Peyer's patch (tissue), 4 donors: ENCODE results near the gene HS3ST5. TPM values are rescaled to one million over a fixed set of nuclear protein-coding genes. Genes with fewer than 3 reads are reported as not detected.

ENCODE experiments used
- DNase-seq, 3 donors: peaks; one replicate each; pipeline ENCODE4 v3.0.0-alpha.2; 2017 to 2019
- H3K27ac ChIP-seq, 4 donors: fragments of 200-600 bp; sonication (generic); one replicate each; pipeline ENCODE4 v1.5.1; 2016 to 2019
- H3K27me3 ChIP-seq, 2 donors: fragments of 200-600 bp; sonication (generic); one replicate each; pipeline ENCODE4 v1.5.1; 2019
- H3K36me3 ChIP-seq, 3 donors: fragments of 200-600 bp; sonication (generic); one replicate each; pipeline ENCODE4 v1.5.1; 2016 to 2019
- H3K4me1 ChIP-seq, 4 donors: fragments of 200-600 bp; sonication (generic); one replicate each; pipeline ENCODE4 v1.5.1; 2016 to 2019
- H3K4me3 ChIP-seq, 4 donors: fragments of 200-600 bp; sonication (generic); 1 replicate in 3 of 4; 2 replicates in 1 of 4; pipeline ENCODE4 v1.5.1; 2016 to 2019; ENCODE audit warnings: mild to moderate bottlenecking in 1 of 4
- H3K9me3 ChIP-seq, 4 donors: fragments of 200-600 bp; sonication (generic); one replicate each; pipeline ENCODE4 v1.5.1; 2016 to 2019; ENCODE audit warnings: mild to moderate bottlenecking in 1 of 4
- POLR2A ChIP-seq, 2 donors: fragments of 450-650 bp; IDR thresholded peaks; one replicate each; pipeline ENCODE4 v1.5.1; 2017; ENCODE audit warnings: antibody characterized with exemption in 2 of 2, mild to moderate bottlenecking in 2 of 2, moderate library complexity in 2 of 2
- total RNA-seq, 4 donors: library from RNA; depleted of rRNA; stranded (reverse); fragments of >200 nt; gene quantifications; one replicate each; pipeline ENCODE4 v1.1.0, GENCODE V29; 2016
- TF ChIP-seq, protein P1 (sequence below), 6 experiments: fragments of 450-650 bp in 4 of 6; fragments of 200-600 bp in 2 of 6; sonication (generic) in 1 of 6; IDR thresholded peaks; one replicate each; pipeline ENCODE4 v1.5.1; 2017 to 2019; ENCODE audit warnings: antibody characterized with exemption in 6 of 6, mild to moderate bottlenecking in 3 of 6, moderate library complexity in 1 of 6

Gene HS3ST5
- total RNA-seq, 4 donors from 2014 or later, result not detected

GRCh38 chr6:114194362-114195026, 148.3 kb downstream of the HS3ST5 start:
- TF ChIP-seq, protein P1, sequence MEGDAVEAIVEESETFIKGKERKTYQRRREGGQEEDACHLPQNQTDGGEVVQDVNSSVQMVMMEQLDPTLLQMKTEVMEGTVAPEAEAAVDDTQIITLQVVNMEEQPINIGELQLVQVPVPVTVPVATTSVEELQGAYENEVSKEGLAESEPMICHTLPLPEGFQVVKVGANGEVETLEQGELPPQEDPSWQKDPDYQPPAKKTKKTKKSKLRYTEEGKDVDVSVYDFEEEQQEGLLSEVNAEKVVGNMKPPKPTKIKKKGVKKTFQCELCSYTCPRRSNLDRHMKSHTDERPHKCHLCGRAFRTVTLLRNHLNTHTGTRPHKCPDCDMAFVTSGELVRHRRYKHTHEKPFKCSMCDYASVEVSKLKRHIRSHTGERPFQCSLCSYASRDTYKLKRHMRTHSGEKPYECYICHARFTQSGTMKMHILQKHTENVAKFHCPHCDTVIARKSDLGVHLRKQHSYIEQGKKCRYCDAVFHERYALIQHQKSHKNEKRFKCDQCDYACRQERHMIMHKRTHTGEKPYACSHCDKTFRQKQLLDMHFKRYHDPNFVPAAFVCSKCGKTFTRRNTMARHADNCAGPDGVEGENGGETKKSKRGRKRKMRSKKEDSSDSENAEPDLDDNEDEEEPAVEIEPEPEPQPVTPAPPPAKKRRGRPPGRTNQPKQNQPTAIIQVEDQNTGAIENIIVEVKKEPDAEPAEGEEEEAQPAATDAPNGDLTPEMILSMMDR (IDR thresholded peaks at IDR 0.05), result no peak
- TF ChIP-seq POLR2A (IDR thresholded peaks at IDR 0.05), result no peak
- Histone ChIP-seq H3K27me3 (no peaks in the 10 kb centered on the region), H3K36me3 (no peaks in the 10 kb centered on the region), H3K27ac (no peak overlapping the region), H3K4me1 (no peaks in the 10 kb centered on the region), H3K9me3 (no peaks in the 10 kb centered on the region), H3K4me3 (no peak overlapping the region)
- DNase-seq, result no peak

DNA sequence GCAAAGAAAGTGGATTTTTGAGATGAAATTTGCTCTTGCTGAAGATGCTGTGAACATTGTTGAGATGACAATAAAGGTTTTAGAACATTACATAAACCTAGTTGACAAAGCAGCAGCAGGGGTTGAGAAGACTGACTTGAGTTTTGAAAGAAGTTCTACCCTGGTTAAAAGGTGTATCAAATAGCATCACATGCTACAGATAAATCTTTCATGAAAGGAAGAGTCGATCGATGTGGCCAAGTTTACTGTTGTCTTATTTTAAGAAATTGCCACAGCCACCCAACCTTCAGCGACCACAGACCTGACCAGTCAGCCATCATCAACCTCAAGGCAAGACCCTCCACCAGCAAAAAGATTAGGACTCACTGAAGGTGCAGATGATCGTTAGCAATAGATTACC, 155.3 kb downstream of the HS3ST5 start:
- H3K27ac ChIP-seq, result no peak overlapping the region
- H3K36me3 ChIP-seq, result no peaks in the 10 kb centered on the region
- no peaks in the 10 kb centered on the region for H3K27me3 ChIP-seq
- DNase-seq, result no peak
- TF ChIP-seq POLR2A (IDR thresholded peaks at IDR 0.05), result no peak
- TF ChIP-seq, protein P1 (IDR thresholded peaks at IDR 0.05), result no peak
- no peak overlapping the region for H3K4me3 ChIP-seq
- H3K9me3 ChIP-seq, result no peaks in the 10 kb centered on the region
- H3K4me1 ChIP-seq, result no peaks in the 10 kb centered on the region

DNA sequence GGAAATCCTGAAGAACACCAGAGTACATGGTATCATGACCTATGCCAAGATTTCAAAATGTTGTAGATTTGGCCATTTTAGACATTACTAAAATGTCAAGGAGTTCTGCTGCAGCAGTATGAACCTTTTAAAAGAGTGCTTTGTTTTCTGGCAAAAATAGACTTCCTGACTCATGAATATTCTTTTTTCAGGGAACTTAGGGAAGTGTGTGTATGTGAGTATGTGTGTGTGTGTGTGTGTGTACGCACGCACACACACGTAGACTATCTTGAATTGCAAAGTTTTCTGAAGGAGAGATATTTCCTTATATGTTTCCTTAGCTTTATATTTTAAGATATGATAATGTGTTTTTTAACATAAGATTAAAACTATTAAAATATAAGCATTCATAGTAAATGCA, 161.2 kb downstream of the HS3ST5 start:
- DNase-seq, result no peak
- Histone ChIP-seq H3K36me3 (no peaks in the 10 kb centered on the region), H3K4me1 (no peaks in the 10 kb centered on the region), H3K27me3 (no peaks in the 10 kb centered on the region), H3K4me3 (no peak overlapping the region), H3K27ac (no peak overlapping the region), H3K9me3 (no peaks in the 10 kb centered on the region)
- TF ChIP-seq, protein P1 (IDR thresholded peaks at IDR 0.05), result no peak
- no peak for TF ChIP-seq POLR2A (IDR thresholded peaks at IDR 0.05)

- H3K4me1 ChIP-seq, result no peaks in the 10 kb centered on the region
- no peaks in the 10 kb centered on the region for H3K9me3 ChIP-seq
- no peak overlapping the region for H3K4me3 ChIP-seq
- H3K27me3 ChIP-seq, result no peaks in the 10 kb centered on the region
- no peaks in the 10 kb centered on the region for H3K36me3 ChIP-seq
- no peak for TF ChIP-seq POLR2A (IDR thresholded peaks at IDR 0.05)
- TF ChIP-seq, protein P1 (IDR thresholded peaks at IDR 0.05), result no peak
- no peak overlapping the region for H3K27ac ChIP-seq
- no peak for DNase-seq
Observed at GRCh38 chr6:114179411-114179810, 163.4 kb downstream of the HS3ST5 start.

GRCh38 chr6:114176726-114177125, 166.1 kb downstream of the HS3ST5 start:
- Histone ChIP-seq H3K27ac (no peak overlapping the region), H3K9me3 (no peaks in the 10 kb centered on the region), H3K4me1 (no peaks in the 10 kb centered on the region), H3K27me3 (no peaks in the 10 kb centered on the region), H3K4me3 (no peak overlapping the region), H3K36me3 (no peaks in the 10 kb centered on the region)
- no peak for DNase-seq
- no peak for TF ChIP-seq POLR2A (IDR thresholded peaks at IDR 0.05)
- TF ChIP-seq, protein P1 (IDR thresholded peaks at IDR 0.05), result no peak
